ENCODE measurements around the gene L1CAM. TPM values are rescaled to one million over a fixed set of nuclear protein-coding genes. Genes with fewer than 3 reads are reported as not detected.

L1CAM gene, protein sequence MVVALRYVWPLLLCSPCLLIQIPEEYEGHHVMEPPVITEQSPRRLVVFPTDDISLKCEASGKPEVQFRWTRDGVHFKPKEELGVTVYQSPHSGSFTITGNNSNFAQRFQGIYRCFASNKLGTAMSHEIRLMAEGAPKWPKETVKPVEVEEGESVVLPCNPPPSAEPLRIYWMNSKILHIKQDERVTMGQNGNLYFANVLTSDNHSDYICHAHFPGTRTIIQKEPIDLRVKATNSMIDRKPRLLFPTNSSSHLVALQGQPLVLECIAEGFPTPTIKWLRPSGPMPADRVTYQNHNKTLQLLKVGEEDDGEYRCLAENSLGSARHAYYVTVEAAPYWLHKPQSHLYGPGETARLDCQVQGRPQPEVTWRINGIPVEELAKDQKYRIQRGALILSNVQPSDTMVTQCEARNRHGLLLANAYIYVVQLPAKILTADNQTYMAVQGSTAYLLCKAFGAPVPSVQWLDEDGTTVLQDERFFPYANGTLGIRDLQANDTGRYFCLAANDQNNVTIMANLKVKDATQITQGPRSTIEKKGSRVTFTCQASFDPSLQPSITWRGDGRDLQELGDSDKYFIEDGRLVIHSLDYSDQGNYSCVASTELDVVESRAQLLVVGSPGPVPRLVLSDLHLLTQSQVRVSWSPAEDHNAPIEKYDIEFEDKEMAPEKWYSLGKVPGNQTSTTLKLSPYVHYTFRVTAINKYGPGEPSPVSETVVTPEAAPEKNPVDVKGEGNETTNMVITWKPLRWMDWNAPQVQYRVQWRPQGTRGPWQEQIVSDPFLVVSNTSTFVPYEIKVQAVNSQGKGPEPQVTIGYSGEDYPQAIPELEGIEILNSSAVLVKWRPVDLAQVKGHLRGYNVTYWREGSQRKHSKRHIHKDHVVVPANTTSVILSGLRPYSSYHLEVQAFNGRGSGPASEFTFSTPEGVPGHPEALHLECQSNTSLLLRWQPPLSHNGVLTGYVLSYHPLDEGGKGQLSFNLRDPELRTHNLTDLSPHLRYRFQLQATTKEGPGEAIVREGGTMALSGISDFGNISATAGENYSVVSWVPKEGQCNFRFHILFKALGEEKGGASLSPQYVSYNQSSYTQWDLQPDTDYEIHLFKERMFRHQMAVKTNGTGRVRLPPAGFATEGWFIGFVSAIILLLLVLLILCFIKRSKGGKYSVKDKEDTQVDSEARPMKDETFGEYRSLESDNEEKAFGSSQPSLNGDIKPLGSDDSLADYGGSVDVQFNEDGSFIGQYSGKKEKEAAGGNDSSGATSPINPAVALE
- polyA plus RNA-seq: not detected

DNA sequence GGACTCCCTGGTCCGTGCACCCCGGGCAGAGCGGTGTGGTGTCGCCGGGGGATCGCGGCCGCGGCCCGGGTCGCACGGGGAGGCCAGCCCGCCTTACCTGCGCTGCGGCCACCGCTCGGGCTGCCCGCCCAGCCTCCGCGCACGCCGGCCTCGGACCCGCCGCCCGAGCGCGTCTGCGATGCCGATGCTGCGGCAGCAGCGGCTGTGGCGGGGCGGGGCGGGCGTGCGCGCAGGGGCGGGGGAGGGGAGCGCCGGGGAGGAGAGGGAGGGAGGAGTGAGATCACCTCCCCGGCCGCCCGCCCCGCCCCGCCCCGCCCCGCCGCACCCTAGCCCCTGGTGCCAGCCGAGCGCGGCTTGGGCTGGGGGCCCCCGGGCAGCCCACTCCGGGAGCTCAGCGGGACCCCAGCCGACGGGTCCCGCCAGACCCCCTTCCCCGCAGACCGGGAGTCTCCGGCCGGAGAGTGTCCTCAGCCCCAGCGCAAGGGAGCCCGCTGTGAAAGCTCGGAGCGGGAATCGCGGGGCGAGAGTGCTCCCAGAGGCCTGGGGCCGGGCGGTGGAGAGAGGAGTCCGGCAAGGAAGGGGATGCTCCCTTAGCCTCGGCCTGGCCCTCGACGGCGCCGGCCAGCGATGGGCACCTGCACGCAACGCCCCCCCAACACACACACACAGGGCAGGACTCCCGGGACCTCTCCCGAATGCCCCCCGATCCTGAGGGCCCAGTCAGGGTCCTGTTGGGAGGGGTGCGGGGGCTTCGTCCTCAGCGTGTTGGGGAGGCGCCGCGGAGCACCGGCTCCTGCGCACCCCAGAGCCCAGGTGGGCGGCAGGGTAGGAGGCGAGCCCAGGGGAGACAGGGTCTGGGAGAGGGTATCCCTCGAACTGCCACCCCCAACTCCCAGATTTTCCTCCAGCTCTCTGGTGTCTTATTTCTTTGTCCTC lies at the start of gene L1CAM:
TSS of gene L1CAM (minus strand) at position 206 of the 936 bp plus-strand sequence. CDS start 10,337 bp downstream, outside the sequence.
- H3K9me3 Mint-ChIP-seq: no peaks in the 10 kb centered on the region
- peaks cover 0 to 4% (median 0%) of the 10 kb centered on the region in 3 donors for H3K36me3 Mint-ChIP-seq
- peaks cover 9 to 14% (median 12%) of the 10 kb centered on the region in 3 donors for H3K27me3 Mint-ChIP-seq (ENCODE audit: low read depth in 3 of 3)
- no peak within 1 kb of the TSS for H3K27ac Mint-ChIP-seq
- peaks cover 0 to 4% of the 10 kb centered on the region in 2 donors for H3K4me1 Mint-ChIP-seq
- H3K4me3 Mint-ChIP-seq: peak within 1 kb of the TSS in 3 of 5 donors; percentile 23 to 29 (median 29)
- DNase-seq: no peak

DNA sequence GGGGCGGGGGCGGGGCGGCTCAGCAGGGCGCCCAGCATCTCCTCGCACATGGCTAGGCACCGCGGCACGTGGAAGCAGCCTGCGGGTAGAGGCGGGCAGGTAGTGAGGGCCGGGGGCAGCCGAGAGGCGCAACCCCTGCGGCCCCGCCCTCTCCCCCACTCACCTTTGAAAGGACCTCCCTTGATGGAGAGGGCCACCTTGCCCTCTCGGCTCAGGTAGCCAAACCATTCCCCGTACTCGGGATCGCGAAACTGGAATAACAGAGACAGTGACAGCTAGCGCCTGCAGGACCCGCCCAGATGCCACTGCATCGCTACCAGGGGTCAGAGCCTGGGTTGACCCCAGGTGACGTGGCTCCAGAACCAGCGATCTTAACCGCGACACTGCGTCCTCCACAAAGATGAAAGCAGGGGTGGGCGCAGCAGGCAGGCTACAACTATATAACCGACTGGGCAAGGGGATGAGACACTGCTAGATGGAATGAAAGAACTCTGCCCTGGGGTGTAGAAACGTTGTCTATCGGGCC lies 49.4 kb upstream of the L1CAM start:
- peaks cover 0 to 3% (median 3%) of the 10 kb centered on the region in 3 donors for H3K36me3 Mint-ChIP-seq
- H3K27ac Mint-ChIP-seq: peak overlapping the region in 4 of 6 donors; percentile 50 to 66 (median 60)
- H3K4me3 Mint-ChIP-seq: peak overlapping the region; percentile 33 to 74 (median 73)
- peaks cover 0 to 10% (median 0%) of the 10 kb centered on the region in 3 donors for H3K27me3 Mint-ChIP-seq (ENCODE audit: low read depth in 3 of 3)
- no peak for DNase-seq
- no peaks in the 10 kb centered on the region for H3K9me3 Mint-ChIP-seq
- H3K4me1 Mint-ChIP-seq: peaks cover 9 to 16% of the 10 kb centered on the region in 2 donors

DNA sequence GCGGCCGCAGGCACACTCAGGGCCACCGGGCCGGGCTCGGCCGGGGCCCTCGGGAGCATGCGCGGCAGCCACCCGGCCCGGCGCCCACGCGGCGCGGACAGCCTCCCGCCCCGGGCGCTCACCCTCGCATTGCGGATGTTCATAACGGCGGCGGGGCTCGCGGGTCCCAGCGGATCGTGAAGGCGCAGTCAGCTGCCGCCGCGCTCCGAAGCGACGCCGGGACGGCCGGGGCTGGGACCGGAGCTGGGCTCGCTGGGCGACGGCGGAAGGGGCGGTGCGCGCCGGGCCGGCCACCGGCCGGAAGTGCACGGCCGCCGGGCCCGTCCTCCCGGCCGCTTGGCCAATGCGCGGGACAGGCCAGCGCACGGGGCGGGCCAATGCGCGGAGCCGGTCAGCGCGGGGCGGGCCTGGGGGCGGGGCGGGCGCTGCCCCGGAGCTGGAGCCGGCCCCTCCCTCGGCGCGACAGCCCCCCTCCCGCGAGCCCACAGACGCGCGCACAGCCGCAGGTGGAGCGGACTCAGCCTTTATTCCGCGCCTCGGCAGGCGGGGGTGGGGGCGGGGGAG lies 48.9 kb upstream of the L1CAM start, which contains the start of gene NAA10:
TSS of gene NAA10 (minus strand) at position 276 of the 564 bp plus-strand sequence. CDS start at position 143, 133 bp downstream.
- H3K27me3 Mint-ChIP-seq (ENCODE audit: low read depth in 3 of 3): peaks cover 0 to 9% (median 0%) of the 10 kb centered on the region in 3 donors
- peaks cover 0 to 3% (median 3%) of the 10 kb centered on the region in 3 donors for H3K36me3 Mint-ChIP-seq
- H3K4me3 Mint-ChIP-seq: peak within 1 kb of the TSS; percentile 82 to 88 (median 85)
- peak within 1 kb of the TSS in 5 of 6 donors; percentile 67 to 83 (median 80) for H3K27ac Mint-ChIP-seq
- peak; percentile 70 to 79 (median 77) for DNase-seq
- H3K4me1 Mint-ChIP-seq: peaks cover 9 to 16% of the 10 kb centered on the region in 2 donors
- no peaks in the 10 kb centered on the region for H3K9me3 Mint-ChIP-seq

DNA sequence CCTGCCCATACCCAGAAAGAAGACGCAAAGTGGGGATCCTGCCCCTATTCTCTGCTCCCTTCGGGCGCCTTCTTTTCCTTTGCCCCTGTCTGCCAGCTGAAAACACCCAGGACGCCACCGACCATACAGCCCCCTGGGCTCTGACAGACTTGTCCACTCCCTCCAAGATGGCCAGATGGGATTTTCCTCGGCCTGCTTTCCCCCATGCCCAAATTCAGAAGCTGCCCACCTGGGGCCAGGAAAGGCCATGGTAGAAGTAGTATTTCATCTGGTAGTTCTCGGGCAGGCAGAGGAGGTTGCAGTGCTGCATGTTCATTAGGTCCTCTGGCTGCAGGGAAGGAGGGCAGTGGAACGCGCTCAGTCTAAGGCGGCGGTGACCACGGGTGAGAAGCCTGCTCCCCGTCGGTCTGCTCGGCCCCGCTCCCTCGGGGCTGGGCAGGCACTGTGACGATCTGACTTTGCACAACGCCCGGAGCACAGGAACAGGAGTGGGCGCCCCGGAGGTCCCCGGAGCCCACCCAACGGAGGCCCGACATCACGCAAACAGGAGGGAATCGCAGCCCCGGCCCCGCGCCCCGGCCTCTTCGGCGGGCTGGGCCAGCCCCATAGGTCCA lies 48.3 kb upstream of the L1CAM start:
- Mint-ChIP-seq H3K27ac (peak overlapping the region in 5 of 6 donors; percentile 67 to 83 (median 80)), H3K36me3 (peaks cover 0 to 3% (median 3%) of the 10 kb centered on the region in 3 donors), H3K4me1 (peaks cover 11 to 17% of the 10 kb centered on the region in 2 donors), H3K27me3 (ENCODE audit: low read depth in 3 of 3) (peaks cover 0 to 6% (median 0%) of the 10 kb centered on the region in 3 donors), H3K9me3 (no peaks in the 10 kb centered on the region), H3K4me3 (peak overlapping the region; percentile 82 to 88 (median 85))
- DNase-seq: no peak

DNA sequence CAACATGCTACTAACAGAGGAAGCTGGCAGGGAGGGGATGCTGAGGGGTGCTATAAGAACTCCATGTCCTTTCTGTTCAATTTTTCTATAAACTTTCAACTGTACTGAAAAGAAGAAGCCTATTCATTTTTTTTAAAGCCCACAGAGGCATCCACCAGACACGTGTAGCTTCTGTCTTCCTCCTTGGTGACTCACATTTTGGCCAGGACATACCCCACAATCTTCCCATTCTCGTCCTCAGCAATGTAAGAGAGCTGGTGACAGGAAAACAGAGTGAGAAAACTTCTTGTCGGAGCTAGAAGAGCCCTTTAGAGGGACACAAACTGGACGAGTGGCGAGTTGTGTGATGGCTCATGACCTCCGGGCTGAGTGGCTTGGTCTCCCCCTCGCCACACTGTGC lies 47.8 kb upstream of the L1CAM start:
- Mint-ChIP-seq H3K9me3 (no peaks in the 10 kb centered on the region), H3K36me3 (peaks cover 0 to 3% (median 3%) of the 10 kb centered on the region in 3 donors), H3K4me3 (peak overlapping the region; percentile 82 to 88 (median 85)), H3K4me1 (peaks cover 16 to 21% of the 10 kb centered on the region in 2 donors), H3K27me3 (ENCODE audit: low read depth in 3 of 3) (peaks cover 0 to 6% (median 0%) of the 10 kb centered on the region in 3 donors), H3K27ac (peak overlapping the region in 5 of 6 donors; percentile 67 to 83 (median 80))
- no peak for DNase-seq

DNA sequence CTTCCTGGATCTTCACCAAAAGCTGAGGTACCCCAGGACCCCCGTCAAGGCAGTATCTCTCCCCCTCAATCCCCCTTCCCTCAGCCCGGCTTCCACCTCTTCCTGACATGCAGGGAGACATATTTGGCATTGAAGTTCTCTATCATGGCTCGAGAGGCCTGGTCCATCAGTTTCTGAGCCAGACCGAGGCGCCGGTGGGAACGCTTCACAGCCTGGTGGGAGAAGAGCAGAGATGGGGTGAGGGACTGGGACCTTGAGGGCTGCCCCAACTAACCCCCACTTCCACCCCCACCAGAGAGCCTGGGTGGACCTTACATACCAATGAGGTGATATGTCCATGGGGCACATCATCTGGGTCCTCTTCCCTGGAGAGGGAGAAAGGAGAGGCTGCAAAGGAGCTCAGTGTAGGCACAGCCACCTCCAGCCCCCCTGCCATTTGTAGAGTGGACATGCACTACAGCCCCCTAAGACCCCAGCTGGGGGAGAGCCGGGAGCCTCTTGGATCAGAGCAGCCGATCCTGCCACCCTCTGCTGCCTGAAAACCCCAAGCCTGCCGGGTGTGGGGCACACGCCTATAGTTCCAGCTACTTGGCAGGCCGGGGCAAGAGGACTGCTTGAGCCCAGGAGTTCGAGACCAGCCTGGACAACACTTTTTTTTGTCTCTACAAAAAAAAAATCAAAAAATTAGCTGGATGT lies 46.4 kb upstream of the L1CAM start:
- Mint-ChIP-seq H3K27ac (no peak overlapping the region), H3K4me3 (no peak overlapping the region), H3K9me3 (no peaks in the 10 kb centered on the region), H3K4me1 (peaks cover 28 to 30% of the 10 kb centered on the region in 2 donors), H3K27me3 (ENCODE audit: low read depth in 3 of 3) (peaks cover 4 to 12% (median 5%) of the 10 kb centered on the region in 3 donors), H3K36me3 (peaks cover 0 to 3% (median 3%) of the 10 kb centered on the region in 3 donors)
- DNase-seq: no peak

DNA sequence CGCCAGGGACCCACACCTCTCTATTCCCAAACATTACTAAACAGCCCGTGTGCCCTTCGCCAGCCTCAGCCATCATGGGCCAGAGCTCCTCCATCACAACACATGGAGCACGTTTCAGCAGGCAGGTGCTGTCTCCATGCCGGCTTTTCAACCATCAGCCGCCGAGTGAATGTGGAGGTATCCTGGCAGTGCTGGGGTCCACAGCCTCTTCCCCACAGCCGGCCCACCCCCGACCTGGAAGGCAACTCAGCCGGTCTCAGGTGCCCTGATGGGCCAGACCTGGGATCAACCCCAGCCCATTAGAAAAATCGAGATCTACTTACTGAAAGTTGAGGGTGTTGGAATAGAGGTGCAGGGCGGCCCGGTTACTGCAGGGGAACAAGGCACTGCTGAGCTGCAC lies 45.8 kb upstream of the L1CAM start:
- Mint-ChIP-seq H3K36me3 (peaks cover 0 to 3% (median 3%) of the 10 kb centered on the region in 3 donors), H3K9me3 (no peaks in the 10 kb centered on the region), H3K27me3 (ENCODE audit: low read depth in 3 of 3) (peaks cover 9 to 16% (median 9%) of the 10 kb centered on the region in 3 donors), H3K4me3 (no peak overlapping the region), H3K4me1 (peaks cover 34 to 36% of the 10 kb centered on the region in 2 donors), H3K27ac (peak overlapping the region in 4 of 6 donors; percentile 16 to 72 (median 51))
- no peak for DNase-seq

DNA sequence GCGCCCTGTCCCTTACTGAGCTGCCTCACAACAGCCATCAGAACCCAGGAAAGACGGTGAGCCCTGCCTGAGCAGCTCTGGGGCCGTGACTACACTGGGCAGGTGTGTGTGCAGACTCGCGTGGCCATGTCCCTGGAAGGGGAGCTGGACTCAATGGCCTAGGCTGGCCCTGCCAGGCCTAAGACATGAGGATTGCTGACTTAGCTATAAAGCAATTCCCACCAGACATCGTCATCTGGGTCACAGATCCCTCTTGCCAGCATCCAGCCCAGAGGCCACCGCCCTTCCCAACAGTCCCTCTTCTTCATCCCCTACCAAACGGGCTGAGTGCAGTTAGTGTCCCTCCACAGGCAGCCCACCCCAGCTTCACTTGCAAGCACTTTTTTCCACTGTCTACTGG lies 45.2 kb upstream of the L1CAM start:
- H3K4me1 Mint-ChIP-seq: peaks cover 36 to 39% of the 10 kb centered on the region in 2 donors
- no peaks in the 10 kb centered on the region for H3K9me3 Mint-ChIP-seq
- peaks cover 11 to 17% (median 12%) of the 10 kb centered on the region in 3 donors for H3K27me3 Mint-ChIP-seq (ENCODE audit: low read depth in 3 of 3)
- H3K27ac Mint-ChIP-seq: peak overlapping the region in 5 of 6 donors; percentile 11 to 72 (median 34)
- peaks cover 0 to 3% (median 3%) of the 10 kb centered on the region in 3 donors for H3K36me3 Mint-ChIP-seq
- DNase-seq: no peak
- H3K4me3 Mint-ChIP-seq: peak overlapping the region in 1 of 5 donors; percentile 12

DNA sequence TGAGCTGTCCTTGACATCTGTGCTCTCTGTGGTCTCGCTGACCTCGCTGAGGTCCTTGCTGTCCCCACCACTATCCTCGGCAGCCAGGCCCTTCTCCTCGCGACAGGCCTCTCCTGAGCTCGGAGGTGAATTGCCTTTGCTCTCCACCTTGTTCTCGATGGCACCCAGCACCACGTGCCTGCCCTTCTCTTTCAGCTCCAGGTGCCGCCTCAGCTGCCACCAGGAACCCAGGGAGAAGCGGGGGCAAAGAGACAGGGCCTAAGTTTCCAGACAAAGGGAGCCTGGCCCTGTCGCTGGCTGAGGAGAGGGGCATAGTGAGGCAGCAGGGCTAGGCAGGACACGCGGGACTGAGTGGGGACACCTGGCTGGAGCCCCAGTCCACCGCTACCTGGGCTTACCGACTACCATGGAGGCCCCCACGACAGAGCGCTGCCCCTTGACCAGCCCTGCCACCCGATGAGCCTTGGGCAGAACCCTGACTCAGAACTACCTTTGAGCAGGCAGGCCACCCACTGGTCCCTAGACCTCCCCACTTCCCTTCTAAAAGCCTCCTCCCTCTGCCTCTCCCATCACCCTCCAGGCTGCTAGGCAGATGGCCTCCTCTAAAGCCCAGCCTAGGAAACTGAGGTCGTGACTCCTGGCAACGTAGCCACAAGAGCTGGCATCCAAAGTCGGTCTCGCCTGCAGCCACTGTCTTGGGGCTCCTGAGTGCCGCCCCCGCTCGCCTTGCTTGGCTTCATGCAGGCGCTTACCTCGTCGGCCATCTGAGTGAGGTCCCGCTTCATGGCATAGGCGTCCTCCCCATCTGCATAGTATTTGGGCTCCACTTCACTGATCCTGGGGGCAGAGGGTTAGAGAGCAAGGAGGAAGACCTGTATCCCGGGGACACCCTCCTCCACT lies 44.3 kb upstream of the L1CAM start:
- peaks cover 16 to 19% (median 17%) of the 10 kb centered on the region in 3 donors for H3K27me3 Mint-ChIP-seq (ENCODE audit: low read depth in 3 of 3)
- no peak for DNase-seq
- peaks cover 0 to 3% (median 3%) of the 10 kb centered on the region in 3 donors for H3K36me3 Mint-ChIP-seq
- H3K4me3 Mint-ChIP-seq: peak overlapping the region in 1 of 5 donors; percentile 18
- peaks cover 39 to 42% of the 10 kb centered on the region in 2 donors for H3K4me1 Mint-ChIP-seq
- H3K27ac Mint-ChIP-seq: peak overlapping the region in 3 of 6 donors; percentile 23 to 57 (median 44)
- H3K9me3 Mint-ChIP-seq: peaks cover 0 to 1% (median 0%) of the 10 kb centered on the region in 6 donors

DNA sequence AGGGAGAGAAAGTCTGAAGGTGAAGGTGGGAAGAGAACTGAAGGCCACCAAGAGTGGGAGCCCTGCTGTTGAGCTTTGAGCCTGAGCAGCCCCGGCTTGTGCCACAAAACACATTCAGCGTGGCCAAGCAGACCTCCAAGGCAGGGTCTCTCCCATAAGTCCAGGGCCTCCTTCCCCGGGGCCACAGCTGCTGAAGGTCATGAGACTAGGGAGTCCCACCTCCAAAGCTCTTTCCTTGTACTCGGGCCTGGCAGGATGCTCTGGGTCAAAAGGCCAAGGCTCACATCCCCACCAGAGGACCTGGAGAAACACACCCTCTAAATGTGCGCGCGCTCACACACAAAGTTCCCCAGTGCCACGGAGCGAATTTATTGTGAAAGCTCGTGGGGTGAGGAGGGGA lies 43.6 kb upstream of the L1CAM start:
- Mint-ChIP-seq H3K4me3 (no peak overlapping the region), H3K27me3 (ENCODE audit: low read depth in 3 of 3) (peaks cover 17 to 21% (median 19%) of the 10 kb centered on the region in 3 donors), H3K27ac (peak overlapping the region in 5 of 6 donors; percentile 54 to 99 (median 96)), H3K4me1 (peaks cover 46 to 49% of the 10 kb centered on the region in 2 donors), H3K36me3 (peaks cover 0 to 3% (median 3%) of the 10 kb centered on the region in 3 donors), H3K9me3 (peaks cover 0 to 1% (median 0%) of the 10 kb centered on the region in 6 donors)
- no peak for DNase-seq
